VCaP (cell line): ENCODE measurements around the gene INTS6.

Source experiments
- H3K27ac ChIP-seq: fragments of 450-650 bp; 2 replicates; pipeline ENCODE4 v1.5.1; 2017
- CTCF ChIP-seq: fragments of 450-650 bp; conservative IDR thresholded peaks from 2 replicates; pipeline ENCODE4 v1.5.1; 2017; ENCODE audit warnings: mild to moderate bottlenecking, moderate library complexity

The INTS6 gene

GRCh38 chr13:51326777-51327176, 126.1 kb downstream of the INTS6 start:
- TF ChIP-seq CTCF = no peak
- H3K27ac ChIP-seq = no peak overlapping the region

- no peak for TF ChIP-seq CTCF
- H3K27ac ChIP-seq = no peak overlapping the region
Observed at GRCh38 chr13:51325837-51326236, 127.0 kb downstream of the INTS6 start.

- TF ChIP-seq CTCF = no peak
- no peak overlapping the region for H3K27ac ChIP-seq
Observed at GRCh38 chr13:51324714-51325420, 128.0 kb downstream of the INTS6 start.

- no peak overlapping the region for H3K27ac ChIP-seq
Observed at GRCh38 chr13:51323824-51324511, 128.9 kb downstream of the INTS6 start.

GRCh38 chr13:51322826-51323225, 130.0 kb downstream of the INTS6 start:
- no peak for TF ChIP-seq CTCF
- H3K27ac ChIP-seq = no peak overlapping the region

More at GRCh38 chr13:51323824-51324511, 128.9 kb downstream of the INTS6 start:
- TF ChIP-seq CTCF = no peak

GRCh38 chr13:51321836-51322235, 131.0 kb downstream of the INTS6 start:
- H3K27ac ChIP-seq = no peak overlapping the region
- TF ChIP-seq CTCF = no peak

GRCh38 chr13:51318876-51319275, 134.0 kb downstream of the INTS6 start:
- TF ChIP-seq CTCF = no peak

More at GRCh38 chr13:51318876-51319275, 134.0 kb downstream of the INTS6 start:
- no peak overlapping the region for H3K27ac ChIP-seq
